ENCODE measurements around the gene PYGO2.

PYGO2 gene

DNA sequence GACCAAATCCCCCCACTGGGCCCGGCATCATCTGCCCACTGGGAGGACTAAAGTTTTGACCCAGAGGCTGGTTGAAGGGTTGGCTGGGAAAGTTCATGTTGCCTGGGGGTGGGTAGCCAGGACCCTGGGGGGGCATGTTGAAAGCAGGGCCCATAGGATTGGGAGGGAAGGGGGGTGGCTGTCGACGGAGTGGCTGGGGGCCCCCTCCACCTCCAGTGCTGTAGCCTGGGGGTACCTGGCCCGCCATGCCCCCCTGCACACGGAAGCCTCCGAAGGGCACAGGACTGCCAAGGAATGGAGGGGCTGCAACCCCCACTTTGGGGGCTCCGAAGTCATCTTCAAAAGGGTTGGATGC lies 2.2 kb downstream of the PYGO2 start:
- DNase-seq = no peak

DNA sequence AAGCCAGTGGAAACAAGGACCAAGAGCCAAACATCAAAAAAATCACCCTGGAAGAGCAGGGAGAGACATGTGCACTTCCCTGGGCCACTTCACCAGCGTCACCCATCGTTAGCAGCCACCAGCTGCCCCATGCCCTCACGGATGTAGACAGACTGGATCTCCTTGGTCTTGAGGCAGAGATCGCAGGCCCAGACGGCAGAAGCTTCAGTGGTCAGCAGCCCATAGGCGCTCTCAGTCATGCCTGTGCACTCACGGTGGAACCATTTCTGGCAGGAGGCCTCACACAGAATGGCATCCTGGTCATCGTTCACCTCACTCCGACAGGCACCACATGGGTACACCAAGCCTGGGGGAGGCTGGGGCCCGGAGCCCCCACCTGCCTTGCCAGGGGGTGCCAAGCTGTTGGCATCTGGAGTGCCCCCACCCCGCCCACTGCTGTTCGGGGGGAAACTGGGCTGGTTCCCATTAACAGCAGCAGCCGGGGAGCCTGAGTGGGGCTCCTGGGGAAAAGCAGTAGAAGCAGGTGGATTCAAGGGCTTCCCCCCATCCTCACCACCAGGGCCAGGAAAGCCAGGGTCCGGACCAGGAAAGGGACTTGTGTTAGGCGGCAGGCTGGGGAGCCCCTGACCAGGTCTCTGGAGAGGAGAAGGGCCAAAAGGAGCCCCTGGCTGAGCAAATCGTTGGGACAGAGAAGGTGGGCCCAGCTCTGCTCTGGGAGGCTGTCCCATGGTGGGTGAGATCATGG lies 2.7 kb downstream of the PYGO2 start:
- no peak for DNase-seq

DNA sequence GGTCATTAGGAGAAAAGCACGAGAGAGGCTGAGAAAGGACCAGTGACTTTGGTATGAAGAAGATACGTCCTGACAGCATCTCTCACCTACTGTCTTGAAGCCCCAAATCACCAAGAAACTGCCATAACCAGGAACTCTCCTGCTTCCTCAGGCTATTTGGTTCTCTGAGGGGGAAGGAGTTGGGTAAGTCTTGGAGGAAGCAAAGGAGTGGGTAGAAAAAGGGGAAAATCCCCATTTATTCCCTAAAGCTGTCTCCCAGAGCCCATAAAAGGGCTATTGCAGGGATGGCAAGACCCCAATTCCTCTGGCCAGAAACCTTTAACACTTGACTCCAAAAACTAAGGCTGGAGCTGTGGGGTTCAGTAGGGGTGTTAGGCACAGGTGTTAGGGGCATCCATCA lies 3.5 kb downstream of the PYGO2 start:
- no peak for DNase-seq

DNA sequence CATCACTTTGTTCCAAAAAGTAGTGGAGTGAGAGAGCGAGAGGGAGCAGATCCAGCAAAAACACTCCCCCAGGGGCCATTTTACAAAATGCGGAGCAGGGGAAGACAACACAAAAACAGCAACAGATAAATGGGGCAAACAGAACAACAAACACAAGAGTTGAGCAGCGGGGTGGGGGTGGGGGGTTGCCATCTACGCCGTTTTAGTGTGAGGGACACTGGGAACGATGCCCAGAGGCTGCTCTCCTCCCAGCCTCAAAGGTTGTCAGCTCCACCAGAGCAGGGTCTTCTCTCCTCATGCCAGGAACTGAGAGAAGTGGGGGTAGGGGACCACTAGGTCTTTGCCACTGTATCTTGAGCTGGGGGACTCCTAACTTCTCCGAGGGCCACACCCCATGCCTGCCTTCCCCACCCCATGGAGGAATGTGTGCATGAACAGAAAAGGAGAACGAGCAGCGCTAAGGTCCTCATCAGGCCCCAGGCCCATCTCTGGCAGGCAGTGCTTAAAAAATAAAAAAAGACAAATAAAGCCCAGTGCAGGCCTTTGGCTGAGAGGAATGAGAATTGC lies 4.4 kb downstream of the PYGO2 start:
- DNase-seq = no peak

DNA sequence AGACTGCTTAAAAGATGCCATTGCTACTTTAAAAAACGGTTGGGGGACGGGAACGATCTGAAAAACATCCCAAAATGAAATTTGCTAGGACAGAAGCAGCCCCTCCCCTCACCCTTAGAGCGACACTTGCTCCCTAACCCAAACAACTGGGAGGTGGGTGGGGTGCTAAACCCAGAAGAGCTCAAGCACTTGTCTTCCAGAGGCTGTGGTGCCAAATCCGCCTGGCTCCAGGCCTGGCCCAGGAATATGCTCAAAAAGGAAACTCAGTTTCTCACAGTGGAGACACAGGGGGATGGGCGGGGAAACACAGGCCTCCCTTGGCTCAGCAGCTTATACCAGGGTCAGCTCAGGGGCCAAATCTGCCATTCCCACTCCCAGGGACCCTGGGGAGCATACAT lies 5.0 kb downstream of the PYGO2 start:
- DNase-seq = no peak

DNA sequence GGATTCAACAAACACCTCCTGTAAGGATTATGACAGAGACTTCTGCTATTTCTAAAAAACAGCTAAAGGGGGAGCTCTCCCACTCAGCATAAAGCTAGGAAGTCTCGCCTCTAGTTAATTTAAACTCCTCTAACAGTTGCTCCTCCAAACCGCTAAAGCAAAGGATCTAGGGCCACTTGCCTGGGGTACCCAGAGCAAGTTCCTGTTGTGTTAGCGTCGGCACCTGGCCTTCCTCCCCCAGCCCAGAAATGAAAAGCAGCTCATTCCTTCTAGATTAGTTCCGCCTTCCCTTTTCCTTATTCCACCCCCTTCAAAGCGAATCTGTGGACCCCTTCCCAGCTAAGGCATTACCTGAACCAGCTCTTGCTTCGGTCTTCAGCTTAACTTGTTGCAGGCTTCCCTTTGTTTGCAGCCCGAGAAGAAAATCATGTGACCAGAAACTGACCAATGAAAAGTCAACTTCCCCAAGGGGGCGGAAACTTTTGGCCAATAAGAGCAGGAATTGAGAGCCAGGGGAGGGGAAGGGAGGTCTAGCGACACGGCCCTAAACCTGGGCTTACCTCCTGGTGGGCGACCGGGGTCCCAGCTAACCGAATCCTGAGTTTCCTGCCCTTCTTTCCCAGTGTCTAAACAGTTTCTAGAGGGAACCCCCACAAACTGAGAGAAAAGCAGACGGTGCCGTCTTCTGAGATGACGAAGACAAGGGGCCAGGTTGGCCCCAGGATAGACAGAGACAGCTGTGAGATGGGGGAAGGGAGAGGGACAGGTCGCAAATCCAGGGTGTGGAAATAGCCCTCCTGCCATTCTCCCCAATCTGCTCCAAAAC lies 5.7 kb downstream of the PYGO2 start, which contains the start of gene PBXIP1:
TSS of gene PBXIP1 (minus strand) at position 382 of the 826 bp plus-strand sequence. CDS start 2,378 bp downstream, outside the sequence.
- peak; percentile 74 to 83 for DNase-seq

DNA sequence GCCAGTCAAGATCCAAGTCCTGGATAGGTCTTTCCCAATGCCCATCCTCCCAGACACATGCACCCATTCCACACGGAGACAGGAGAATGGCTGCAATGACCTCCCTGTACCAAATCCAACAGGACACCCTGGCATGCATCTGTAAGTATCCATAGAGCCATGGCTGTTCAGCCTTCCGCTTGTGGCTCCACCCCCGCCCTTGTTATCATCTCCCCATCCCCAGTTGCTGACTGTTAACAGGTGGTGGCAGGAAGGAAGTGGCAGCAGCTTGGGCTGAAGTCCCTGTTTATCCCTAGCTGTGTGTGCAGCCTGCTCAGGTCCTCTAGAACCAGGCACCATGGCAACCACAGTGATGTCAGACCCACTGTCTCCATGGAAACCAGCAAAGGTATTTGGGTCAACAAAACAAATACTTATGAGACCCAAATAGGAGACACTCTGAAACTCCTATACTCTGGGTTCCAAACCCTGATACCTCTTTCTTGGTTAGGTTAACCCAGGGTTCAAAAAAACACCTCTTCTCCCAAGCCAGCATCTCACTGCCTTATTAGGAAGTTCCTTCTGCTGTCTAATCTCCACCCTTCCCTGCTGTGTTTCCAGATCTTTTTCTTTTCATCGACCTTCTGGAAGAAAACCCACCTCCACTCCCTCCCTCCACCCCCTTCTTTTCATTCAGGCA lies 6.4 kb downstream of the PYGO2 start:
- DNase-seq = no peak

DNA sequence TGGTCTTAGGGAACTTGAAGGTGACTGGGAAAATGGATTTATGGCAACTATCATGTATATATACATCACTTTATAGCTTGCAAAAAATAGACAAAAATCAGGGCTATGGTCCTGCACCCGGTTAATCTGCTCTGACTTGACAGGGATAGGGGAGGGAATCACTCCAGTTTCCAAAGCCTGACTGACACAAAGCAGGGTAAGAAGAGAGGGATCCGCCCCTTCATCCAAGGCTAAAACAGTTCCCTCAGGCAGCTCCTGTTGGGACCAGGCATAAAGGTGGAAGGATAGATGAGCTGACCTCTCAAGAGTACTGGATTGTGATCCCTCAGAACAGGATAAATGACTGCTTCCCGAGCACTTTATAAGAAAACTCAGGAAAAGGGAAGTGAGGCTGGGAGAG lies 7.0 kb downstream of the PYGO2 start:
- no peak for DNase-seq

DNA sequence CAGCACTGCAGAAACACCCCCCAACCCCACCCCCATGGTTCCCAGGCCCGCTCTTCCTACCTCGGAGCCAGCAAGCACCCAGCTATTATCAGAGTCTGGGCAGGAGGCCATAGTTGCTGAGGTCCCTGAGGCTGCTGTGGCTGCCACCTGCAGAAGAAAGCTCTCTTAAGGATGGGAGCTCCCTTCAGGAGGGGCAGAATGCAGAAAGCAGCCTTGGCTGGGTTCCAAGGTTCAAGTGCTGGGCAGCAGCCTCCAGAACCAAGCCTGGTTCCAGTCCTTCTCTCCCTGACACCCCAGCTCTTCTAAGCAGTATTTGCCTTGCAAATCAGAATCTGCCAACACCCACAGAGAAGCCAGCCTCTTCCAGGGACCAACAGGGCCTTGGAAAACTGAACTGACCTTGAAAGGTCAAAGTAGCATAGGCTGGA lies 8.0 kb downstream of the PYGO2 start:
- no peak for DNase-seq

DNA sequence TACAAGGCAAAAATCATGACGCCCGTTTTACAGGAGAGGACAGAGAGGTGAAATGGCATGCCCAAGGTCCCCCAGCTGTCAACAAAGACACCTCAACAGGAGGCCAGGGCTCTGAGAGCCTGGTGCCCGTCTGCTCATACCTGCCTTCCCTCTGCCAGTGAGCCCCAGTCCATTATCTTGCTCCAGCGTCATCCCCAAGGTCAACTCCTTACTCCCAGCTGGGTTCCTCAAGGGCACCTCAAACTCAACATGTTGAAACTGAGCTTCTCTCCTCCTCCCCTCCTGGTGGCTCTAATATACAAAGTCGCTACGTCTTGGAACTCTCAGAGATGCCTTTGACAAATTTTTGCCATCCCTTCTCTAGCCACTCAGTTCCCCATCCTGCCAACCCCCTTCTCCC lies 8.9 kb downstream of the PYGO2 start:
- no peak for DNase-seq

DNA sequence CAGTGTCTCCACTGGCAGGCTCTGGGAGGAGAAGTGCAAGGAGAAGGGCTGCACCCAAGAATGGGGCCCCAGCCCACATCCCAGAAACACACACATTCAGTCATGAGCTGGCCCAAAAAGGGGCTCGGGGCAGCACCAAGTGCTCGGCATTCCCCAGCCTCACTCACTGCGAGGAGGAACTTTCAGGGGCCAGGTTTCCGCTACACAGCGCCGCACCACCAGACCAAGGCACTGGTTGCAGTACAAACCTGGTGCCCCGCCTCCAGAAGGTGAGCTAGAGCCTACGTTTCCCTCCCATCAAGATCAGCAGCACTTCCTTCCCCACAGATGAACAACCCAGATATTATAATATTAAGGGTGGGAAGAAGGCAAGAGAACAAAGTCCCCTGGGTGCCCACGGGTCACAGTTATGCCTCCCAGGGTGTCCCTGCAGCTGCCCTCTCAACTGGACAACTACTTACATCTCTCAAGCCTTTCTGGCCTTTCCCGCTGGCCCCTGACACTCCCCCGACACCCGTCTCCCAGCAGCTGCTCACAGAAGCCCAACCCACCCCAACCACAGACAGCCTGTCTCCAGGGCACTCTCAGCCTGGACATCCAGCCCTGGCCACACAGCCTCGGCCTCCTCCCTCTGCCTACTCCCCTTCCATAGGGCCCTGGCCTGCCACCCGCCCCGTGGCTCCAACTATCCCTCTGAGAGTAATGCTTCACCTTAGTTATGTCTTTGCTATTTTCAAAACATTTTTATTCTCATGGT lies 9.5 kb downstream of the PYGO2 start:
- DNase-seq = no peak

DNA sequence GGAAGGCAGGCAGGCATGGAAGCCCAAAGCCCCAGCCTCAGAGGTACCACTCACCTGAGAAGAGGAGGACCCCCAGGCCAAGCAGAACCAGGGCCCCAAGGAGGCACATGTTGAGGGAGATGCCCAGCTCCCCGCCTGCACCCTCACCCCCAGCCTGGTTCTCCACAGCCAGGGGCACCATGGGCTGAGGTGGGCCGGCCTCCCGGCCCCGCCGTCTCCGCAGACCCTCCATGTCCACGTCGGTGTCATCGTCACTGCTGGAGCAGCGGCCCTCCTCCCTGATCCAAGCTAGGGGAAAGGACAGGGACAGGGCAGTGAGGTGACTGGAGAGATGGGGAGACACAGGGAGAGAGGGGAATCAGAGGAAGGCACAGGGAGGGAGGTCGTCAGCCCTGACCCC lies 13.5 kb downstream of the PYGO2 start:
- no peak for DNase-seq

DNA sequence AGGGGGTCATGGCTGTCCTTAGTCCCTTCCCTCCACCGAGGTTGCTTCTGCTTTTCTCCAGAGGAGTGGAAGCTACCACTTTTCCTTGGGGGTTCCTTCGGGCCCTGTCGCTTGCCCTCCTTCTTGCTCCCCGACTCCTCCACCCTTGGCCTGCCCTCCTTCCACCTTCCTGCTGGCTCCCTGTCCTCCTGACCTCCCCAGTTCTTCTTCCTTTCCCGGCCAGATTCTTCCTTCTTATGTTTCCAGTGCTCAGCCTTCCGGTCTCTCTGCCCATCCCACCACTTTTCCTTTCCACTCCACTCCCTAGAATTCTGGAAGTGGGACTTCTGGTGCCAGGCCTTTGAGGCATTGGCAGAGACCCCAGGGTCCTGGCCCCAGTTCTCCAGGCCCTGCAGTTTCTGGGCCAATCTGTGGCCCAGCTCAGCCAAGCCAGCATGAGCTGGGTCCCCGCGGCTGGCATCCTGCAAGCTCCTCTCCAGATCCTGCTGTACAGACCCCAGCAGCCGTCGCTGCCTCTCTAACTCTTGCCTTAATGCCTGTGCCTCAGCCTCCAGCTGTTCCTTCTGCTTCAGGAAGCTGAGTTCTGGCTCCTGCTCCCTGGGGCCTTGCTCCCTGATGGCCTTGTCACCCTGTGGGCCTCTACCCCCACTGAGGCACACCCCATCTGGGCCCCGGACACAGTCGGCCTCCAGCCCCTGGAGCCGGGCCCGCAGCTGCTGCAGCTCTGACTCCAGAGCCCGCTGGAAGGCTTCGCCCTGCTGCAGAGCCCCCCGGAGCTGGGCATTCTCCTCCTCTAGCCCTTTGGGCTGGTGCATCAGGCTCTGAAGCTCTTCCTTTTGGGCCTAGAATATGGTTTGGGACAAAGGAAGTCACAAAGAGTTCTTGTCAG lies 15.4 kb downstream of the PYGO2 start:
- DNase-seq = no peak

DNA sequence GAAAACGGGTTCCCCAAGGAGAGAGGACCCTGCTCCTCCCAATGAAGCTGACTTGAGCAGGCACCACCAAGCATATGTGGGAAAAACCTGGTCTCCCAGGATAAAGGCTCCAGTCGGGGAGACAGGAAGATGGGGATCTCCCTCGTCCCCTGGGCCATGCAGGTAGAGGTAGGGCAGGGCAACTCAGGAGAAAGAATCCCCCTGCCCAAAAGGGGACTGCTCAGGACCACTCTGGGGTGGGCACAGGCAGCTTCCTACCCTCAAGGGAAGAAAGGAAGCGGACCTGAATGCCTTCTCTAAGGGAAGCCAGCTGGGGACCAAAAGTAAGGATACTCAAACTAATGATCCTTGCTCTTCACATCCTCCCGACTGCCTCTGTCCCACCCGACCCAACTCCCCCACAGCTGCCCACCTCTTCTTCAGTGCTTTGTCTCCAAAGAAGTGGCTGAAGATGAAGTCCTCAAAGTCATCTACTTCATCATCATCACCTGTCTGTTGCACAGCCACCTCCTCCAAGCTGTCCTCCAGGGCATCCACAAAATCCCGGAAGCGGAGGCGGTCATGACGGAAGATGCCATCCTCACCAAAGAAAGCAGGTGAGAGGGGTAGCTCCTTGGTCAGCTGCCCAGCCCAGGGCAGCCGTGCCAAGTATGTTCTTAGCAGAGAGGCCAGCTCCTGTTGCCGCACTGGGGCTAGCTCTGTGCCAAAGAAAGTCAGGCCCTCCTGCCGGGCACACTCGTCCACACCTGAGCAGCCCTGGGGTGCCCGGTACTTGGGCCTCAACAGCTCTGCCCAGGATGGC lies 16.2 kb downstream of the PYGO2 start:
- DNase-seq = no peak

DNA sequence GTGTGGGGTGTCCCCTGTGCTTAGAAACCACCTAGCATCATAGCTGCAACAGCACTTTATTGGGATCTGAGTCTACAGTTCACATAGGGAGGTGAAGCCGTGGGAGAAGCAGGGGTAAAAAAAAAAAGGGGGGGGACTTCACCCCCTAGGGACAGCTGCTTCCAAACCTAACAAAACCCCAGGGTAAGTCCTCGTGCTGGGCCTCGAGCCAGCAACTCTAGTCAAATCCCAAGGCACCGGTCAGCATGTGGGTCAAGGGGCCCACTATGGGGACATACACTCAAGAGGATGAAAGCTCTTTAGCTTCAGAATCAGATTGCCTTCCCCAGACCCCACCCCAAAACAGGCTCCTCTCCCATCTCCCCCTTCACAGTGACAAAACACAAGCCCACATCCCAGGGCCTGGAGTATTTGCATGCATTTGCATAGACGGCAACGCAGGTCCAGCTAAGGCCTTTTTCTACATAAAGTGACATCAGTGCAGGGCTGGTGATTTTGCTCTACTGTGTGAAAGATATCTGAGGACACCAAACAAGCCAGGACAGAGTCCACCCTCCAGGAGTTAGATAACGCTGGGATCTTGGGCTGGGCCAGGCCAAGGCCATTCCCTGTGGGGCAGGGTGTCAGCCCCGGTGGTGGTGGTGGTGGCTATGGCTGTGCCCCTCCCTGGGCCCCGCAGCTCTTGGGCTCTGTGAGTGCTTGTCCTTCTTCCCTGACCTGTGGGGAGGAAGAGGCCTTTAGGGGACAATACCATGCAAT lies 17.0 kb downstream of the PYGO2 start:
- DNase-seq = no peak

DNA sequence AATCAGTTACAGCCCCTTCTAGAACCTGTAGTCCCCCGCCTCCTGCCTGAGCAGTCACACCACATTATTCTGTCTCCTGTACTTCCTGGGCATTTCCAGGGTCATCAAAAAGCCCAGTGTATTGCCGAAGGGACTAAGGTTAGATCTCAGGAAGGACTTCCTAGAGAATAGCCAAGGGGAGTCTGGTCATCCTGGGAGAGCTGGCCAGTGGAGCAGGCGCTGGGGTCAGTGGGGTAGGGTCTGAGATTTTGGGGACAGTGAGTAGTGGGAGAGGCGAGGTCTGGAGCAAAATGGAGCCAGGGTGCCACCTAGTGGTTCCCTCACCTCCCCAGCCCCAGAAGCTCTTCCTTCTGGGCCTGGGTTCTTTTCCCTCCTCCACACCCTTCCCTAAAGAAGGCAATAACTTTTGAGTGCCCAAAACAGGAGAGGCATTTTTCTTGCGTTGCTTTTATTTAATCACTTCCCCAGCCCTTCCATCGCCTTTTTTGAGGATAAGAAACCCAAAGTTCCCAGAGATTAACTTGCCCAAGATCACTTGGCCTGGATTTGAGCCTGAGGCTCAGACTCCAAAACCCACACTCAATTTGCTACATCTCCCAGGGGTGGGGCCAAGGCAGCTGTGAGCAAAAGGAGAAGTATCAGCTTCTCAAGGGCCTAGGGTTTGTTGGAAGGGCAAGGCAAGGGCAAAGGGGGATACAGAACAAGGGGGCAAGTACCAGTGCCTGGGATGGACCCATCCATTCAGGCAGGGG lies 17.8 kb downstream of the PYGO2 start:
- DNase-seq = peak in 1 of 2 experiments; percentile 34

DNA sequence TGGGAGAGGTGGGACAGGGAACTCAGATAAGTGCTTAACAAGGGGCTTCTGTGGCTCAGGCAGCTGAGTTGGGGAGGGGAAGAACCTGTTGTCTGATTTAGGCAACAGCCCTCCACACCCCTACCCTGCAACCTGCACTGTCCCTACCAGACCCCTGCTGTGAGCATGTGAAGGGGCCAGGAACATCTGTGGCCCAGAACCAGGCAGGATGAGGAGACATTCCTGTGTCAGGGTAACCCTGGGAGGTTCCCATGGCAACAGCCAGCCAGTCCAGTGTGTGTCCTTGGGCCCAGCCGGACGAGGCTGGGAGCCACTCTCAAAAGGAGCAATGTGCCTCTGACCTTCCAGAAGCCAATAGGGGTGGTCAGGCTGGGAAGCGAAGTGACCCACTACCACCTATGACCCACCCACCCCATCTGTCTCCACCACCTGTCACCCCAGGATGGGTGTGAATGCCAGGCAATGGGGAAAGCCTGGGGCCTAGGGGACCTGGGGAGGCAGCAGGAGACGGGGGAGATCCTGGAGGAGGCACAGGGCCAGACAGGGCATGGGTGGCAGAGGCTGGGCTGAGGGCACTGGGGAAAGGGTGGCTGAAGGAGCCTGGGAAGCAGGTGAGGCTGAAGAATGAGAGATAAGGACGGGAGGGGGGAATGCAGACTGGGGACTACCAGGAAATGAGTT lies 20.1 kb downstream of the PYGO2 start:
- no peak for DNase-seq

DNA sequence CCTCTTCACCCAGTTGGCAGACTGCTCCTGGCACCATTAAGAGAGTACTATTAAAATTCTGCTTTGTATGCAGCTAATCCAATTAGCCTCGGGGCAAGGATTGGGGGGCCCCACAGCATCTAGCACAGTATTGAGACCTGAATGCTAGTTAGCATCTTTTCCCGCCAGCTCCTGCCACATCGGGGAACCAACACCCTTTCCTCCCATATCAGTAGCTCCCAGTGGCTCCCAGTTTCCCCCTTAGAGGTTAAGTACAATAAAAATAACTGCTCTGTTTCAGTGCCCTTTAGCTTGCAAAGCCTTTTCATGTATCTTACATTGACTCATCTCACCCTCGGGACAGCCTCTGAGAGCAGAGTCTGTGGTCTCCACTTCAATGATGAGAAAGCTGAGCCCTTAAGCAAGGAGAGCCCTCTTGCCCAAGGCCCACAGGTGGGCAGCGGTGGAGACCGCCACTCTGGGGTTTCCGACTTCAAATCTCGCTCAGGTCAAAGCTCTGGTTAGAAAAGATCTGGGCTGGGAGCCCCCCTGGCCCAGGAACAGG lies 20.9 kb downstream of the PYGO2 start:
- DNase-seq = no peak
